HCT116 (cell line): ENCODE data around the gene KIF26B. TPM values are rescaled to one million over a fixed set of nuclear protein-coding genes. Genes with fewer than 3 reads are reported as not detected.

Experiments used
- ATAC-seq: fragments of 200-7000 bp; cut with Tn5 transposase; 2 replicates; pipeline ENCODE4 v1.9.1; 2020; ENCODE audit warnings: mild to moderate bottlenecking, moderate library complexity
- BruUV-seq: library from RNA; stranded (reverse); fragments of 400-500 nt; replicated peaks from 2 replicates; lab custom pipeline; 2021; lab: Mats Ljungman, UMichigan
- CTCF ChIA-PET: fragments of 300-600 bp; sonication (Branson Sonifier 250); formaldehyde crosslinking; loops from one replicate; lab custom pipeline; 2021; ENCODE audit warnings: antibody characterized with exemption; lab: Charles Lee
- POLR2A ChIA-PET: fragments of 300-600, 350-600 bp; sonication (Branson Sonifier 250); formaldehyde crosslinking; loops from one replicate; lab custom pipeline; 2021; ENCODE audit warnings: antibody characterized with exemption; lab: Charles Lee
- RAD21 ChIA-PET, 2 experiments: fragments of 300-600 bp; sonication (Branson Sonifier 250); formaldehyde crosslinking; loops; one replicate each; lab custom pipeline; 2023; ENCODE audit warnings: low total read pairs in 2 of 2; ENCODE audit not compliant: uncharacterized antibody in 2 of 2, unreplicated experiment in 2 of 2, low non-redundant PET in 1 of 2; lab: Charles Lee
- DNase-seq: peaks from one replicate; pipeline ENCODE4 v3.0.0-alpha.2; 2010; ENCODE audit warnings: low read depth, low spot score
- H2AFZ ChIP-seq: fragments of 200-600 bp; shearing (Covaris generic), sonication (generic); 2 replicates; pipeline ENCODE4 v1.6.1; 2017; ENCODE audit warnings: low read depth, mixed run types, mixed read lengths, antibody characterized with exemption, low read length; ENCODE audit not compliant: poor library complexity, severe bottlenecking
- H3K27ac ChIP-seq: 2 replicates; pipeline ENCODE4 v1.5.1; 2012; ENCODE audit warnings: low read depth, low read length
- H3K27me3 ChIP-seq: fragments of 200-600 bp; sonication (generic); 2 replicates; pipeline ENCODE4 v1.6.1; 2016; ENCODE audit warnings: mixed run types, low read length, mixed read lengths; ENCODE audit not compliant: insufficient read depth
- H3K36me3 ChIP-seq, 2 experiments: fragments of 200-500 bp in 1 of 2; fragments of 200-600 bp in 1 of 2; sonication (Bioruptor generic) in 1 of 2; sonication (generic) in 1 of 2; 2 replicates each; pipeline versions ENCODE4 v1.5.1 to v1.6.1; 2014 to 2016; ENCODE audit warnings: low read length in 2 of 2, inconsistent platforms in 1 of 2, mixed read lengths in 1 of 2, mixed run types in 1 of 2; ENCODE audit not compliant: insufficient read depth in 2 of 2, control insufficient read depth in 1 of 2
- H3K4me1 ChIP-seq, 2 experiments: fragments of 200-600 bp in 1 of 2; sonication (generic) in 1 of 2; 2 replicates each; pipeline versions ENCODE4 v1.5.1 to v1.6.1; 2012 to 2017; ENCODE audit warnings: low read length in 2 of 2, inconsistent platforms in 1 of 2, mild to moderate bottlenecking in 1 of 2, mixed read lengths in 1 of 2, mixed run types in 1 of 2, moderate library complexity in 1 of 2; ENCODE audit not compliant: insufficient read depth in 2 of 2, control insufficient read depth in 1 of 2
- H3K4me2 ChIP-seq: fragments of 200-600 bp; sonication (generic); 2 replicates; pipeline ENCODE4 v1.6.1; 2017; ENCODE audit warnings: mixed run types, low read length, mixed read lengths
- H3K4me3 ChIP-seq, 2 experiments: fragments of 200-600 bp in 1 of 2; sonication (generic) in 1 of 2; replicated peaks in 1 of 2; 2 replicates each; pipeline ENCODE4 v1.5.1; 2011 to 2016; ENCODE audit warnings: low read length in 2 of 2, control low read depth in 1 of 2, low read depth in 1 of 2, mild to moderate bottlenecking in 1 of 2, mixed read lengths in 1 of 2, mixed run types in 1 of 2
- H3K79me2 ChIP-seq: fragments of 200-600 bp; sonication (generic); 2 replicates; pipeline ENCODE4 v1.6.1; 2017; ENCODE audit warnings: mild to moderate bottlenecking, mixed run types, low read length, moderate library complexity, mixed read lengths; ENCODE audit not compliant: insufficient read depth
- H3K9ac ChIP-seq: fragments of 200-600 bp; sonication (generic); 2 replicates; pipeline ENCODE4 v1.6.1; 2016; ENCODE audit warnings: low read length, mixed read lengths
- H3K9me2 ChIP-seq: fragments of 200-600 bp; sonication (generic), shearing (Covaris generic); 2 replicates; pipeline ENCODE4 v1.6.1; 2017; ENCODE audit warnings: mixed run types, mild to moderate bottlenecking, moderate library complexity; ENCODE audit not compliant: insufficient read depth
- H3K9me3 ChIP-seq, 2 experiments: fragments of 200-500 bp in 1 of 2; fragments of 200-600 bp in 1 of 2; sonication (Bioruptor generic) in 1 of 2; sonication (generic) in 1 of 2; 2 replicates each; pipeline ENCODE4 v1.6.1; 2014 to 2017; ENCODE audit warnings: low read length in 2 of 2, mixed read lengths in 2 of 2, inconsistent platforms in 1 of 2, low read depth in 1 of 2, mild to moderate bottlenecking in 1 of 2, mixed run types in 1 of 2, moderate library complexity in 1 of 2; ENCODE audit not compliant: control insufficient read depth in 1 of 2, insufficient read depth in 1 of 2
- H4K20me1 ChIP-seq: fragments of 200-600 bp; sonication (generic), shearing (Covaris generic); 2 replicates; pipeline ENCODE4 v1.6.1; 2017; ENCODE audit warnings: mixed run types, mild to moderate bottlenecking, moderate library complexity; ENCODE audit not compliant: insufficient read depth
- ATF3 ChIP-seq: IDR thresholded peaks from 2 replicates; pipeline ENCODE4 v1.6.1; 2012
- CBX3 ChIP-seq: IDR thresholded peaks from 2 replicates; pipeline ENCODE4 v1.6.1; 2012; ENCODE audit warnings: low read depth
- CEBPB ChIP-seq: IDR thresholded peaks from 2 replicates; pipeline ENCODE4 v1.6.1; 2012; ENCODE audit warnings: low read depth
- CTCF ChIP-seq, 3 experiments: fragments of 200-600 bp in 1 of 3; sonication (generic) in 1 of 3; IDR thresholded peaks in 2 of 3; conservative IDR thresholded peaks in 1 of 3; 2 replicates each; pipeline ENCODE4 v1.5.1; 2012 to 2017; ENCODE audit warnings: low read depth in 2 of 3, low read length in 2 of 3, antibody characterized with exemption in 1 of 3, borderline replicate concordance in 1 of 3, control low read depth in 1 of 3, mild to moderate bottlenecking in 1 of 3, mixed read lengths in 1 of 3, mixed run types in 1 of 3, moderate library complexity in 1 of 3; ENCODE audit not compliant: insufficient read depth in 1 of 3
- EGR1 ChIP-seq: IDR thresholded peaks from 2 replicates; pipeline ENCODE4 v1.6.1; 2012; ENCODE audit warnings: low read depth
- ELF1 ChIP-seq: IDR thresholded peaks from 2 replicates; pipeline ENCODE4 v1.6.1; 2012; ENCODE audit warnings: low read depth, borderline replicate concordance
- EZH2phosphoT487 ChIP-seq: fragments of 200-600 bp; IDR thresholded peaks from 2 replicates; pipeline ENCODE4 v1.6.1; 2018; ENCODE audit warnings: antibody characterized with exemption, borderline replicate concordance
- FOSL1 ChIP-seq: IDR thresholded peaks from 2 replicates; pipeline ENCODE4 v1.6.1; 2012; ENCODE audit warnings: low read depth
- MAX ChIP-seq: IDR thresholded peaks from 2 replicates; pipeline ENCODE4 v1.6.1; 2012
- POLR2AphosphoS5 ChIP-seq: IDR thresholded peaks from 2 replicates; pipeline ENCODE4 v1.6.1; 2011; ENCODE audit warnings: mild to moderate bottlenecking, low read depth, low read length, moderate library complexity
- RAD21 ChIP-seq: IDR thresholded peaks from 2 replicates; pipeline ENCODE4 v1.6.1; 2012; ENCODE audit warnings: low read depth, mild to moderate bottlenecking
- SIN3A ChIP-seq: IDR thresholded peaks from 2 replicates; pipeline ENCODE4 v1.6.1; 2012; ENCODE audit warnings: low read depth
- SP1 ChIP-seq: IDR thresholded peaks from 2 replicates; pipeline ENCODE4 v1.6.1; 2012; ENCODE audit warnings: low read depth
- SRF ChIP-seq: IDR thresholded peaks from 2 replicates; pipeline ENCODE4 v1.6.1; 2012; ENCODE audit warnings: low read depth
- TCF7L2 ChIP-seq: IDR thresholded peaks from 2 replicates; pipeline ENCODE4 v1.7.0; 2011; ENCODE audit warnings: borderline replicate concordance, inconsistent platforms; ENCODE audit not compliant: insufficient read depth, insufficient read length; ENCODE audit errors: extremely low read depth
- ZFX ChIP-seq: fragments of 450-650 bp; IDR thresholded peaks from 2 replicates; pipeline ENCODE4 v1.6.1; 2017
- ZNF274 ChIP-seq: fragments of 200-500 bp; sonication (Bioruptor generic); IDR thresholded peaks from 2 replicates; pipeline ENCODE4 v1.6.1; 2014; ENCODE audit warnings: mild to moderate bottlenecking, low read depth, low read length, inconsistent platforms
- intact Hi-C: fragments of 100-400 bp; cut with micrococcal nuclease; formaldehyde crosslinking; loops from 2 replicates; pipeline ENCODE4 v1.10.0; 2022
- total RNA-seq: library from RNA; stranded (reverse); gene quantifications from one replicate; pipeline ENCODE4 v1.2.1, GENCODE V29; 2021; ENCODE audit not compliant: unreplicated experiment

Gene KIF26B
- total RNA-seq, 1 experiment from 2014 or later = 0.49 TPM

- TF ChIP-seq ZNF274 = no peak
- no peak for TF ChIP-seq ZFX
- TF ChIP-seq EGR1 = no peak
- no peak for TF ChIP-seq TCF7L2
- no peak for TF ChIP-seq CEBPB
- TF ChIP-seq MAX = no peak
- TF ChIP-seq FOSL1 = no peak
- TF ChIP-seq SP1 = no peak
- no peak for TF ChIP-seq ATF3
- no peak for TF ChIP-seq EZH2phosphoT487
- no peak for TF ChIP-seq ELF1
- no peak for TF ChIP-seq SIN3A
- no peak for TF ChIP-seq SRF
- TF ChIP-seq CBX3 = no peak
- no peak for TF ChIP-seq CTCF (IDR thresholded peaks at IDR 0.05 in 2 of 3, conservative IDR thresholded peaks at IDR 0.05 in 1 of 3; ENCODE audit: borderline replicate concordance in 1 of 3, insufficient read depth in 1 of 3, low read depth in 2 of 3, low read length in 2 of 3)
- TF ChIP-seq RAD21 = no peak
- TF ChIP-seq POLR2AphosphoS5 = no peak
- TF ChIP-seq, all 23 proteins: peak for 0
Observed at GRCh38 chr1:245544236-245544635, 389.5 kb downstream of the KIF26B start.

More at GRCh38 chr1:245544236-245544635, 389.5 kb downstream of the KIF26B start:
- H4K20me1 ChIP-seq = no peaks in the 10 kb centered on the region
- ChIA-PET RAD21 (no interaction called here), CTCF (no interaction called here), POLR2A (no interaction called here)
- H3K9ac ChIP-seq = no peak overlapping the region
- H3K27ac ChIP-seq = no peak overlapping the region
- no peak overlapping the region for H2AFZ ChIP-seq
- 0 out of 2 replicates have a peak, but pooled peaks cover 4% of the 10 kb centered on the region for H3K27me3 ChIP-seq
- intact Hi-C loops = no loop called here
- ATAC-seq (no peak), DNase-seq (no peak)
- no peaks in the 10 kb centered on the region for H3K4me1 ChIP-seq
- no peak overlapping the region for H3K4me3 ChIP-seq
- H3K79me2 ChIP-seq = no peaks in the 10 kb centered on the region
- no peak overlapping the region for H3K4me2 ChIP-seq
- H3K9me2 ChIP-seq = no peaks in the 10 kb centered on the region
- BruUV-seq = no TSS peak
- no peaks in the 10 kb centered on the region for H3K9me3 ChIP-seq
- H3K36me3 ChIP-seq = no peaks in the 10 kb centered on the region
